Skeletal muscle satellite cell (primary cell): ENCODE data around the gene PPIE. TPM values are rescaled to one million over a fixed set of nuclear protein-coding genes. Genes with fewer than 3 reads are reported as not detected.
A peak's percentile ranks its signal among the peaks of the same experiment; 100 is the strongest.

ENCODE experiments used
- H3K27me3 ChIP-seq: 2 replicates; pipeline ENCODE4 v1.7.0; 2013; ENCODE audit warnings: low read length; ENCODE audit not compliant: control insufficient read depth, insufficient read depth
- H3K36me3 ChIP-seq: 2 replicates; pipeline ENCODE4 v1.7.0; 2013; ENCODE audit warnings: mild to moderate bottlenecking, control low read depth, low read length; ENCODE audit not compliant: insufficient read depth
- H3K4me1 ChIP-seq: 2 replicates; pipeline ENCODE4 v1.7.0; 2013; ENCODE audit warnings: low read length; ENCODE audit not compliant: control insufficient read depth, insufficient read depth
- H3K4me2 ChIP-seq: 2 replicates; pipeline ENCODE4 v1.7.0; 2013; ENCODE audit warnings: mild to moderate bottlenecking, low read length
- H3K4me3 ChIP-seq: 2 replicates; pipeline ENCODE4 v1.7.0; 2013; ENCODE audit warnings: low read length
- H3K9ac ChIP-seq: 2 replicates; pipeline ENCODE4 v1.7.0; 2013; ENCODE audit warnings: mild to moderate bottlenecking, low read depth, low read length, moderate library complexity
- H3K9me3 ChIP-seq: replicated peaks from 2 replicates; pipeline ENCODE4 v1.7.0; 2013; ENCODE audit warnings: mild to moderate bottlenecking, control low read depth, low read length
- total RNA-seq: library from RNA; depleted of rRNA; stranded (reverse); fragments of >200 nt; gene quantifications from 2 replicates; pipeline ENCODE4 v1.2.3, GENCODE V29; 2012; rRNA removed

Gene PPIE
- total RNA-seq = 22.3 and 27.1 TPM in 2 replicates

DNA sequence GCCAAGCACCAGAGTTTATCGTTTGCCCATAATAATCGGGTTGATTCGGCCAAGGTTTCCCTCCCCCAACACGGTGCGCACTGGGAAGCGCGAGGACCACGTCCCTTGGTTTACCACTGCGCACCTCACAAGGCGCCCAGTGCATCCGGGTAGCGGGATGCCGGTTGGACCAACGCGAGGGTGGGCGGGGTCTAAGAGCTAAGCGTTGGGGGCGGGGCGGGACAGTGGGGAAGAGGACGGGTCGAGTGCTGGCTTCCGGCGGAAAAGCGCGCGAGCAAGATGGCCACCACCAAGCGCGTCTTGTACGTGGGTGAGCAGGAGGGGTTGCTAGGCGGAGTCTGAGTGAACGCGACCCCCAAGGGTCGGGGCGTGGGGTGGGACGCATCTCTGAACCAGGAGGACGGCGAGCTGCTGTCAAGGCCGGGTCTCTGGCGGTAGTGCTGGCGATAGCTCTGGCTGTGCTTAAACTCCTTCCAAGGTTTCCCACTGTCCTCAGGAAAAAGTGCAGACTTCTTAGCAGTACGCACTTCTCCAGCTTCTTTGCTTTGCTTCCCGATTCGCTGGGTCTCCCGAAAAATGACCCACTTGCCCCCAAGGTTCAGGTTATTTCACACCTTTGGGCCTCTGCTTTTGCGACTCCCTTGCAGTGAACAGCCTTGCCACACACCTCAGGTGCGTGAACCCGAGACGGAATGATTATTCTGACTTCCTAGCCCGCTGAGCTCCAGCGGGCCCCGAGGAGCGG is at the start of gene PPIE:
TSS of gene PPIE (plus strand) at position 261 of the 745 bp plus-strand sequence. CDS start at position 280, 19 bp downstream.
- Histone ChIP-seq H3K9me3 (no peaks in the 10 kb centered on the region), H3K36me3 (peaks cover 28% of the 10 kb centered on the region), H3K4me1 (peaks cover 12% of the 10 kb centered on the region), H3K9ac (peak within 1 kb of the TSS; percentile 95), H3K4me3 (peak within 1 kb of the TSS; percentile 100), H3K4me2 (peak within 1 kb of the TSS; percentile 83), H3K27me3 (peaks cover 11% of the 10 kb centered on the region)

- Histone ChIP-seq H3K4me2 (no peak overlapping the region), H3K9me3 (no peaks in the 10 kb centered on the region), H3K27me3 (peaks cover 86% of the 10 kb centered on the region), H3K9ac (no peak overlapping the region), H3K4me1 (peaks cover 11% of the 10 kb centered on the region), H3K36me3 (no peaks in the 10 kb centered on the region), H3K4me3 (no peak overlapping the region)
These were observed 49.5 kb upstream of the PPIE start for GRCh38 chr1:39689214-39689613.

- Histone ChIP-seq H3K9me3 (no peaks in the 10 kb centered on the region), H3K4me2 (no peak overlapping the region), H3K4me3 (no peak overlapping the region), H3K36me3 (no peaks in the 10 kb centered on the region), H3K9ac (no peak overlapping the region), H3K4me1 (peaks cover 11% of the 10 kb centered on the region), H3K27me3 (peaks cover 86% of the 10 kb centered on the region)
These were observed 49.0 kb upstream of the PPIE start for GRCh38 chr1:39689635-39690034.

DNA sequence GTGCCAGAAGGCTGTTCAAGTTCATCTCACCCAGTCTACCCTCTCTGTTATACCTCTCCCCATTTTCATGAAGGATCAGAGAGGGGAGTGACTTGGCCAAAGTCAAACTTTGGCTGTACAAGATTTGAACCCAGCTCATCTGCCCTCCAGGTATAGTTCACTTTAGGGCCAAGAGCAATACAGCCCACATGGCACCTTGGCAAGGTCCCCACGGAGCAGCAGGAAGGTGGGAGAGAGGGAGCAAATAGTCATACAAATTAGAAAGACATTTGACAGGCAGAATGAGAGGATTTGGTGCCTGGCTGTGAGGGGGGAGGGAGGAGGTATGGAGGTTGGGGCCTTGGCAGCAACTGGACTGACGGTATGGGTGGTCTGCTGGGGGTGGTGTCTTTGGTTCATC is 48.5 kb upstream of the PPIE start:
- peaks cover 11% of the 10 kb centered on the region for H3K4me1 ChIP-seq
- no peak overlapping the region for H3K9ac ChIP-seq
- H3K4me3 ChIP-seq = no peak overlapping the region
- H3K27me3 ChIP-seq = peaks cover 85% of the 10 kb centered on the region
- no peaks in the 10 kb centered on the region for H3K9me3 ChIP-seq
- no peaks in the 10 kb centered on the region for H3K36me3 ChIP-seq
- no peak overlapping the region for H3K4me2 ChIP-seq

DNA sequence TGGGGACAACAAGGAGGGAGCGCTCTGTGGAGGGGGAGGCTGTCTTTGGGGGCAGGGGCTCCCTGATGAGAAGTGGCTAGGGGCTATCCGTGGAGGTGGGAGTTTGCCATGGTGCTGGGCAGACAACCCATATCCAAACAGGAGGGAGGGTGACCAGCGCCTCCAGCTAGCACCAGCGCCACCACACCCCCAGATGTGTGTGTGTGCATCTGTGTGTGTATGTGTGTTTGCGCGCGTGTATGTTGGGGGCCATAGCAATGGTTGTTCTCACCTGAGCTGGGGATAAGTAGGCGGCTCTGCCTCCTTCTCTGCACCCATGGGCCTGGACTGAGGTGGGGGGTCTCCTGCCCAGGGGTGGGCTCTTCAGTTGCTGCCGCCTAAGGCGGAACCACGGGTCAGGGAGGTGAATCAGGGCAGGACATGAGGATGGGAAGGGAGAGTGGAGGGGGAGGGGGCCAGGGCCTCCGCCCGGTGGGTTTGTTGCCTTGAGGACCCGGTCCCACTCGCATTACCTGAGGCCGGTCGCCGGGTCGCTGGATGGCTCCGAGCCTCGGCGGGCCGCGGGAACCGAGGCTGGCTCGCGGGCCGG is 47.8 kb upstream of the PPIE start:
- H3K27me3 ChIP-seq = peaks cover 85% of the 10 kb centered on the region
- H3K4me2 ChIP-seq = peak overlapping the region; percentile 84
- H3K9ac ChIP-seq = no peak overlapping the region
- H3K4me1 ChIP-seq = peaks cover 11% of the 10 kb centered on the region
- H3K36me3 ChIP-seq = no peaks in the 10 kb centered on the region
- peak overlapping the region; percentile 61 for H3K4me3 ChIP-seq
- no peaks in the 10 kb centered on the region for H3K9me3 ChIP-seq

DNA sequence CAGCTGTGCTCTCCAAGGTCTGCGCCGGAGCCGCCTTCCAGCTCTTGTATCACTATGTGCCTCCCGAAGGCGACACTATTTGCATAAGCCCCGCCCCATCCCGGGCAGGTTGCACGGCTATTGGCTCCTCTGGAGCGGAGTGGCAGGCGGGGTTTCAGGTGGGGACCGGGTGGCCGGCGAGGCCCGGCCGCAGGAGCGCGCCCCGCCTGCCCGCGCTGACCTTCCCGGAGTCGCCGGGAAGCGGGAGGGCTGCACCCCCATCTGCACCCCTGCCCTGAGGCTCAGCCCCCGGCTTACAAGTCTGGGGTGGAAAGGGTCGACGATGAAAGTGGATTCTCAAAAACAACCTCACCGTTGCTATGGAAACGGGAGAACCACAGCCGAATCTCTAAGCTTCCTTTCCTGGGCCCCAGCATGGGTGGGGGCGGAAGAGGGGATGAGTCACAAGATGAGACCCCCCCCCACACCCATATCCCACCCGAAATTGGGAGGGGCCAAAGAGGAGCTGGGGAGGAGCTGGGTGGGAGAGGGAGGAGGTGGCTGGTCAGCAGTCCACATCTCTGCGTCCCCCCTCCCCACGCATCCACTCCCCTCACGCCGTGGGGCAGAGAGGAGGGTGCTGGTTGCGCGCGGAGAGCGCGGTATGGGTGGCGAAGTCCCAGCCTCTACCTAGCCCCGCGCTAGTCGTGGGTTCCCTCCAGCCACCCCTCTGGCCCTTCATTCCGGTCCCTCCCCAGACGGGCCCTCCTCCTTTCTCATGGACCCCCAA is 47.1 kb upstream of the PPIE start, which contains the start of gene HPCAL4:
TSS of gene HPCAL4 (minus strand) at position 51 of the 769 bp plus-strand sequence. CDS start 6,830 bp downstream, outside the sequence.
- Histone ChIP-seq H3K9ac (no peak within 1 kb of the TSS), H3K9me3 (no peaks in the 10 kb centered on the region), H3K36me3 (no peaks in the 10 kb centered on the region), H3K4me2 (peak within 1 kb of the TSS; percentile 84), H3K4me1 (peaks cover 11% of the 10 kb centered on the region), H3K4me3 (peak within 1 kb of the TSS; percentile 61), H3K27me3 (peaks cover 83% of the 10 kb centered on the region)

DNA sequence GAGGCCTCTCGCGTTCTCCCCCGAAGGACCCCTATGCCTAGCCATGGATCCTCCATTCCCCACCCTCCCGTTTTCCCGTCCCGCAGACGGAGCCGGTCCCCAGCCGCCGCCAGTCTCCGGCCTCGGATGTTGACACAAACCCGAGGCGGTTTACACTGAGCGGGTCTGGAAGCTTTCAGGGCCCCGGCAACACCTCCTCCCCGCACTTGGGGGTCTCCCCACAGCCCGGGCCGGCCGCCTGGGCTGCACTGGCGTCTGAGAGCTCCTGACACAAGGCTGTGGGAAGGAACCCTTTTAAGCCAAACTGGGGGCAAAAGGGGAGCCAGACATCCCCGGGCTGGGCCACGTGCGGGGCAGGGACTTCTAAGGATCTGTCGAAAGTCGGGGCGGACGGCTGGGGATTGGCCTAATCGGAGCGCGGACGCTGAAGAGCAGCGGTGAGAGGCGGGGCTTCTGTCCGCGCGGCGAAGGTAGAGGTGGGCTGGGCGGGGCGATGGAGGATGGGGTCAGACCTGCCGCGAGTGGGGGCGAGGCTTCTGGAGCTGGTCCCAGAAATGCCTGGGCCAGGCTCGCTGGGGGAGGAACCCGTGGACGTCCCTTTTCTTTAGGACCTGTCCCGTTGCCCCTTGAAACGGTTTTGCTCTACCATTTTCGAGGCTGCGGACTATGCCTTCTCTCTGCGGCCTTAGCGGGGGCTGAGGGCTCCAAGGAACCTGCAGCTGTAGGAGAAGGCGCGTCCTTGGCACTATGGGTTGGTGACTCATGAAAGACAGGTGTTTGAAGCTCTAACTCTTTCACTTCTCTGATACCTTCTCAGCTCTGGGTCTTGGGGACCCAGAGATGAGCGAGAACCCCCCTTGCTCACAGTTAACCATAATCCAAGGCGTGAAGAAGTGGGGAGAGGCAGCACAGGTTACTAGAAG is 46.3 kb upstream of the PPIE start:
- Histone ChIP-seq H3K4me1 (peaks cover 11% of the 10 kb centered on the region), H3K4me3 (no peak overlapping the region), H3K36me3 (no peaks in the 10 kb centered on the region), H3K27me3 (peaks cover 83% of the 10 kb centered on the region), H3K9me3 (no peaks in the 10 kb centered on the region), H3K9ac (no peak overlapping the region), H3K4me2 (peak overlapping the region; percentile 84)

- Histone ChIP-seq H3K27me3 (peaks cover 81% of the 10 kb centered on the region), H3K4me1 (peaks cover 11% of the 10 kb centered on the region), H3K4me2 (no peak overlapping the region), H3K9ac (no peak overlapping the region), H3K9me3 (no peaks in the 10 kb centered on the region), H3K36me3 (no peaks in the 10 kb centered on the region), H3K4me3 (no peak overlapping the region)
These were observed 44.7 kb upstream of the PPIE start for GRCh38 chr1:39694026-39694425.

GRCh38 chr1:39695016-39695415 is 43.7 kb upstream of the PPIE start:
- Histone ChIP-seq H3K4me1 (peaks cover 11% of the 10 kb centered on the region), H3K9me3 (no peaks in the 10 kb centered on the region), H3K27me3 (peaks cover 76% of the 10 kb centered on the region), H3K9ac (no peak overlapping the region), H3K36me3 (no peaks in the 10 kb centered on the region), H3K4me3 (no peak overlapping the region), H3K4me2 (no peak overlapping the region)

- Histone ChIP-seq H3K9me3 (no peaks in the 10 kb centered on the region), H3K4me2 (no peak overlapping the region), H3K4me1 (peaks cover 5% of the 10 kb centered on the region), H3K36me3 (no peaks in the 10 kb centered on the region), H3K4me3 (no peak overlapping the region), H3K27me3 (peaks cover 75% of the 10 kb centered on the region), H3K9ac (no peak overlapping the region)
These were observed 42.2 kb upstream of the PPIE start for GRCh38 chr1:39696448-39696847.
